Loucy (cell line): Measurements from ENCODE around the gene RO60.

Experiments used
- H2AFZ ChIP-seq: fragments of 200-600 bp; sonication (generic); 2 replicates; pipeline ENCODE4 v1.6.0; 2016; ENCODE audit warnings: antibody characterized with exemption, mild to moderate bottlenecking, low read length, moderate library complexity
- H3F3A ChIP-seq: fragments of 200-600 bp; 2 replicates; pipeline ENCODE4 v1.6.0; 2016; ENCODE audit warnings: antibody characterized with exemption, low read depth, mild to moderate bottlenecking
- H3K27me3 ChIP-seq: fragments of 200-600 bp; sonication (generic); 2 replicates; pipeline ENCODE4 v1.6.1; 2014; ENCODE audit warnings: low read length, mild to moderate bottlenecking; ENCODE audit not compliant: insufficient read depth, poor library complexity, severe bottlenecking
- H3K36me3 ChIP-seq: fragments of 200-600 bp; sonication (generic); 2 replicates; pipeline ENCODE4 v1.6.1; 2016; ENCODE audit warnings: low read length; ENCODE audit not compliant: insufficient read depth
- H3K4me1 ChIP-seq: fragments of 200-600 bp; sonication (generic); 2 replicates; pipeline ENCODE4 v1.5.1; 2014; ENCODE audit warnings: low read length, mild to moderate bottlenecking; ENCODE audit not compliant: insufficient read depth, poor library complexity, severe bottlenecking
- H3K4me2 ChIP-seq: fragments of 200-600 bp; sonication (generic); 2 replicates; pipeline ENCODE4 v1.6.0; 2014; ENCODE audit warnings: antibody characterized with exemption, low read length, low read depth, mild to moderate bottlenecking; ENCODE audit not compliant: poor library complexity, severe bottlenecking
- H3K4me3 ChIP-seq: fragments of 200-600 bp; sonication (generic); 2 replicates; pipeline ENCODE4 v1.5.1; 2014; ENCODE audit warnings: low read length, mild to moderate bottlenecking, mixed read lengths; ENCODE audit not compliant: poor library complexity, severe bottlenecking
- H3K79me2 ChIP-seq: fragments of 200-600 bp; sonication (generic); 2 replicates; pipeline ENCODE4 v1.6.1; 2014; ENCODE audit warnings: low read length; ENCODE audit not compliant: insufficient read depth
- H3K9ac ChIP-seq: fragments of 200-600 bp; sonication (generic); 2 replicates; pipeline ENCODE4 v1.6.0; 2014; ENCODE audit warnings: mild to moderate bottlenecking, low read depth, low read length, moderate library complexity; ENCODE audit not compliant: poor library complexity, severe bottlenecking
- H3K9me2 ChIP-seq: fragments of 200-600 bp; sonication (generic); replicated peaks from 2 replicates; pipeline ENCODE4 v1.6.1; 2016; ENCODE audit warnings: low read depth, low read length, mixed read lengths
- H3K9me3 ChIP-seq: fragments of 200-600 bp; sonication (generic); 2 replicates; pipeline ENCODE4 v1.6.1; 2014; ENCODE audit warnings: mild to moderate bottlenecking, antibody characterized with exemption, low read length, low read depth; ENCODE audit not compliant: insufficient read depth
- H4K20me1 ChIP-seq: fragments of 200-600 bp; sonication (generic); 2 replicates; pipeline ENCODE4 v1.6.0; 2014; ENCODE audit warnings: antibody characterized with exemption, low read length, mild to moderate bottlenecking; ENCODE audit not compliant: insufficient read depth, poor library complexity, severe bottlenecking
- CTCF ChIP-seq: fragments of 200-600 bp; sonication (generic); conservative IDR thresholded peaks from 2 replicates; pipeline ENCODE4 v1.5.1; 2014; ENCODE audit warnings: mild to moderate bottlenecking, antibody characterized with exemption, low read length
- EZH2phosphoT487 ChIP-seq: fragments of 200-600 bp; IDR thresholded peaks from 2 replicates; pipeline ENCODE4 v1.6.1; 2018; ENCODE audit warnings: antibody characterized with exemption, mild to moderate bottlenecking, moderate library complexity, borderline replicate concordance

Gene RO60

GRCh38 chr1:193013707-193014106 lies 45.7 kb upstream of the RO60 start:
- H3K9ac ChIP-seq = no peak overlapping the region
- no peaks in the 10 kb centered on the region for H3K9me2 ChIP-seq
- H3K4me1 ChIP-seq = no peaks in the 10 kb centered on the region
- peaks cover 8% of the 10 kb centered on the region; the same call in 1 of the 2 replicates for H3K36me3 ChIP-seq
- H3K79me2 ChIP-seq = no peaks in the 10 kb centered on the region
- H3F3A ChIP-seq = no peaks in the 10 kb centered on the region
- no peak overlapping the region for H2AFZ ChIP-seq
- H3K27me3 ChIP-seq = no peaks in the 10 kb centered on the region
- no peaks in the 10 kb centered on the region for H3K9me3 ChIP-seq
- no peaks in the 10 kb centered on the region for H4K20me1 ChIP-seq
- no peak overlapping the region for H3K4me3 ChIP-seq
- TF ChIP-seq CTCF (no peak), EZH2phosphoT487 (no peak)
- no peak overlapping the region for H3K4me2 ChIP-seq

- Histone ChIP-seq H3K9ac (no peak overlapping the region), H3K79me2 (no peaks in the 10 kb centered on the region), H4K20me1 (no peaks in the 10 kb centered on the region), H2AFZ (no peak overlapping the region), H3K9me3 (no peaks in the 10 kb centered on the region), H3K36me3 (peaks cover 12% of the 10 kb centered on the region; the same call in 1 of the 2 replicates), H3K4me1 (no peaks in the 10 kb centered on the region), H3K27me3 (no peaks in the 10 kb centered on the region), H3K9me2 (no peaks in the 10 kb centered on the region), H3K4me3 (no peak overlapping the region), H3K4me2 (no peak overlapping the region), H3F3A (no peaks in the 10 kb centered on the region)
- TF ChIP-seq CTCF = no peak
- TF ChIP-seq EZH2phosphoT487 = no peak
These were observed 45.0 kb upstream of the RO60 start for GRCh38 chr1:193014400-193014799.

- H2AFZ ChIP-seq = no peak overlapping the region
- H3K79me2 ChIP-seq = no peaks in the 10 kb centered on the region
- H3F3A ChIP-seq = no peaks in the 10 kb centered on the region
- no peaks in the 10 kb centered on the region for H3K27me3 ChIP-seq
- H3K4me2 ChIP-seq = no peak overlapping the region
- no peaks in the 10 kb centered on the region for H4K20me1 ChIP-seq
- H3K9me3 ChIP-seq = no peaks in the 10 kb centered on the region
- no peaks in the 10 kb centered on the region for H3K4me1 ChIP-seq
- no peaks in the 10 kb centered on the region for H3K9me2 ChIP-seq
- no peak for TF ChIP-seq EZH2phosphoT487
- no peak for TF ChIP-seq CTCF
- H3K4me3 ChIP-seq = no peak overlapping the region
- H3K36me3 ChIP-seq = peaks cover 26% of the 10 kb centered on the region; the same call in 1 of the 2 replicates
- no peak overlapping the region for H3K9ac ChIP-seq
These were observed 42.6 kb upstream of the RO60 start for GRCh38 chr1:193016788-193017187.
